NB4 (cell line): ENCODE results near the gene SMKR1.

ENCODE experiments used
- DNase-seq: peaks from one replicate; pipeline ENCODE4 v3.0.0; 2010; ENCODE audit warnings: low read depth
- H3K4me3 ChIP-seq: one replicate; pipeline ENCODE4 v1.5.1; 2011; ENCODE audit warnings: mild to moderate bottlenecking, low read depth, low read length, moderate library complexity
- MYC ChIP-seq: IDR thresholded peaks from 2 replicates; pipeline ENCODE4 v1.6.1; 2011; ENCODE audit warnings: low read depth, low read length
- POLR2A ChIP-seq: IDR thresholded peaks from 2 replicates; pipeline ENCODE4 v1.6.1; 2011; ENCODE audit warnings: mild to moderate bottlenecking; ENCODE audit not compliant: insufficient read length; ENCODE audit errors: extremely low read depth
- TF ChIP-seq, protein P1 (sequence below): IDR thresholded peaks from 2 replicates; pipeline ENCODE4 v1.6.1; 2011; ENCODE audit warnings: low read depth, low read length
- TF ChIP-seq, protein P2 (sequence below): IDR thresholded peaks from one replicate; pipeline ENCODE4 v1.5.1; 2012; ENCODE audit warnings: low read depth, low read length

SMKR1 gene

DNA sequence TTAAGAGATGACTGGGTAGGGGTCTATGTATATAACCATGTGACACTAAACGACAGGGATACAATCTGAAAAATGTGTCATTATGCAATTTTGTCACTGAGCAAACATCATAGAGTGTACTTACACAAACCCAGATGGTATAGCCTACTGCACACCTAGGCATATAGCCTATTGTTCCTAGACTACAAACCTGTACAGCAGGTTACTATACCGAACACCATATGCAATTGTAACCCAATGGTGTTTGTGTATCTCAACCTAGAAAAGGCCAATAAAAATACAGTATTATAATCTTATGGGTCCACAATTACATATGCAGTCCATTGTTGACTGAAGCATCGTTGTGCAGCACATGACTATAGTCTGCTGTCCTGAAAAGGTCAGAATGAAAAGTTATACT, 45.2 kb upstream of the SMKR1 start:
- H3K4me3 ChIP-seq = no peak overlapping the region
- TF ChIP-seq MYC (no peak), POLR2A (no peak)
- TF ChIP-seq, protein P1, sequence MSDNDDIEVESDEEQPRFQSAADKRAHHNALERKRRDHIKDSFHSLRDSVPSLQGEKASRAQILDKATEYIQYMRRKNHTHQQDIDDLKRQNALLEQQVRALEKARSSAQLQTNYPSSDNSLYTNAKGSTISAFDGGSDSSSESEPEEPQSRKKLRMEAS = no peak
- TF ChIP-seq, protein P2, sequence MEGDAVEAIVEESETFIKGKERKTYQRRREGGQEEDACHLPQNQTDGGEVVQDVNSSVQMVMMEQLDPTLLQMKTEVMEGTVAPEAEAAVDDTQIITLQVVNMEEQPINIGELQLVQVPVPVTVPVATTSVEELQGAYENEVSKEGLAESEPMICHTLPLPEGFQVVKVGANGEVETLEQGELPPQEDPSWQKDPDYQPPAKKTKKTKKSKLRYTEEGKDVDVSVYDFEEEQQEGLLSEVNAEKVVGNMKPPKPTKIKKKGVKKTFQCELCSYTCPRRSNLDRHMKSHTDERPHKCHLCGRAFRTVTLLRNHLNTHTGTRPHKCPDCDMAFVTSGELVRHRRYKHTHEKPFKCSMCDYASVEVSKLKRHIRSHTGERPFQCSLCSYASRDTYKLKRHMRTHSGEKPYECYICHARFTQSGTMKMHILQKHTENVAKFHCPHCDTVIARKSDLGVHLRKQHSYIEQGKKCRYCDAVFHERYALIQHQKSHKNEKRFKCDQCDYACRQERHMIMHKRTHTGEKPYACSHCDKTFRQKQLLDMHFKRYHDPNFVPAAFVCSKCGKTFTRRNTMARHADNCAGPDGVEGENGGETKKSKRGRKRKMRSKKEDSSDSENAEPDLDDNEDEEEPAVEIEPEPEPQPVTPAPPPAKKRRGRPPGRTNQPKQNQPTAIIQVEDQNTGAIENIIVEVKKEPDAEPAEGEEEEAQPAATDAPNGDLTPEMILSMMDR = no peak
- no peak for DNase-seq

DNA sequence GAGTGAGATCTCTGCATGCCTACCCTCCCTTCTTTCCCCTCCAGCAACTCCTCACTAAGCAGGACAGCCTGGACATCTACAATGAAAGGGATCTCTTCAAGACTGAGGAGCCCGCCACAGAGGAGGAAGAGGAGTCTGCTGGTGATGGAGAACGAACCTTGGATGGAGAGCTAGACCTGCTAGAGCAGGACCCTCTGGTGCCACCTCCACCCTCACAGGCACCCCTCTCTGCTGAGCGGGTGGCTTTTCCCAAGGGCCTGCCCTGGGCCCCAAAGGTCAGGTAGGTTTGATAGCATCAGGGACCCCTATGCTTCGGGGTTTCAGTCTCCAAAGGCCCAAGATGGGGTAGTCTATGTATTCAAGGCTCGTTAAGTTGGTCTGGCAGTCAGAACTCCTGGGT, 44.2 kb upstream of the SMKR1 start:
- H3K4me3 ChIP-seq = no peak overlapping the region
- TF ChIP-seq, protein P1 = no peak
- no peak for TF ChIP-seq MYC
- no peak for TF ChIP-seq POLR2A
- TF ChIP-seq, protein P2 = no peak
- no peak for DNase-seq

DNA sequence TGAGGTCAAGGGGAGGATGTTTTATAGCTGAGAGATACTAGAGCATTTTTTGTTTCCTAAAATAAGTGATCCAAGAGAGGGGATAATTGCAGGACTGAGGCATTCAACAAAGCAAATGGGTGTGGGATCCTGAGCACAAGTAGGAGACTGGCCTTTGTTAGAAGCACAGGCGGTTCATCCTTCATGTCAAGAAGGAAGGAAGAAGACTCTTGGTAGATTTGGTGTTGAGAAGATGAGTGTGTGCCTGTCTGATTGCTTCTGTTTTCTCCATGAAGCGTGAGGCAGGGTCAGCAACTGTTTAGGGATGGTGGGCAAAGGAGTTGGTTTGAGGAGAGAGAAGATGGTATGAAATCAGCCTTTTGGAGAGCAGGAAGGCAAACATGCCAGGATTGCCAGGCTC, 40.5 kb upstream of the SMKR1 start:
- DNase-seq = no peak
- TF ChIP-seq, protein P1 = no peak
- TF ChIP-seq MYC (no peak), POLR2A (no peak)
- TF ChIP-seq, protein P2 = no peak
- H3K4me3 ChIP-seq = no peak overlapping the region

DNA sequence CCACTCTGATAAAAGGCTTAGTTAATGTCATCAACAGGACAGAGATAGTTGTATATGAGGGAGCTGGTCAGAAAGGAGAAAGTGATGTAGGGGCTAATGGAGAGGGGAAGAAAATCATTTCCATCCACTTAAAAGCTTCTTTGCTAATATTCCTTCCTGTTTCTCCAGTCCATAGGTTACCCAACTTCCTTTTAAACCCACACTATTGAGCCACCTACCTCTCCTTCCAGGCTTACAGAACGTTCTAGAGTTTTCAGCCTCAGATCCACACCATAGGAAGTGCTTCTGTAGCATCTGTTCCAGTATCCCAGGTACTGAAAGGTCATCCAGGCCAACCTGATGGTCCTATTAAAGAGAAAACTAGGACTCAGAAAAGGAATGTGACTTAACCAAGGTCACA, 39.9 kb upstream of the SMKR1 start:
- DNase-seq = peak; percentile 28
- TF ChIP-seq, protein P2 = no peak
- TF ChIP-seq POLR2A (no peak), MYC (no peak)
- TF ChIP-seq, protein P1 = no peak
- no peak overlapping the region for H3K4me3 ChIP-seq

DNA sequence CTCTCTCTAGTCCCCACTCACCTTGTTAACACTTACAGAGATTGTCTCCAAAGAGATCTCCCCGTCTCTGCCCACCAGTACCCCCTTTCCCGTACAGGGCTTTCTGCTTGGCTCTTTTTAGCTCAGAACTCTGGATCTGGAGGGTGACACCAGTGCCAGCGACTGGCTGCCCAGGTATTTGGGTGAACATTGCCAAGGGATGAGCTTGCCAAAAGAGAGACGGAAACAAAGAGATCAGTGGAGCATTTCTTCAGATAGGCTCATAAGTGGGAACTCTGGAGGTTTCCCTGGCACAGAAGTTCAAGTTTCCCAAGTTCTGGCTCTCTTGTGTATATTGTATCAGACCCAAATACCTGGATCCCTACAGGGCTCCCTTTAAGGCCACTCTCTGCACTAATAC, 38.1 kb upstream of the SMKR1 start:
- no peak for DNase-seq
- TF ChIP-seq MYC (no peak), POLR2A (no peak)
- TF ChIP-seq, protein P2 = no peak
- TF ChIP-seq, protein P1 = no peak

DNA sequence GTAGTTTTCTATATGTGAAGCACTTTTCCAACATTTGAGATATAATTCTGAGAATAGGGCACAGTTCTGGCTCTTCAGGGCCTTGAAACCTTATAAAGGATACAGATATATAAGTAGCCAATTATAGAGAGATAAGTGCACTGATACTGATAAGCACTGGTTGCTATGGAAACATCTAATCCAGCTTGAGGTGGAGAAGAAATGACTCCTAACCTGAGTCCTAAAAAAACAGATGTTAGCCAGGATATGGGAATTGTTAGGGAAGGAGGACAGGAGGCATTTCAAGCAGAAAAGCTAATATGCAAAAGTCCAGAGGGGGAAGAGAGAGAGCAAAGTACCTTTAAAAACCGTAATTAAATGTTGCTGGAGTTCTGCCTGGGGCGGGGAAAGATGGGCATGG, 37.3 kb upstream of the SMKR1 start:
- H3K4me3 ChIP-seq = no peak overlapping the region
- TF ChIP-seq, protein P1 = no peak
- TF ChIP-seq MYC (no peak), POLR2A (no peak)
- TF ChIP-seq, protein P2 = no peak
- DNase-seq = no peak

More for the DNA sequence above, 38.1 kb upstream of the SMKR1 start:
- H3K4me3 ChIP-seq = no peak overlapping the region
